Mammary epithelial cell (primary cell): ENCODE data around the gene TNRC18.

Experiments
- CTCF ChIP-seq, 2 donors: IDR thresholded peaks in 1 of 2; conservative IDR thresholded peaks in 1 of 2; 2 replicates each; pipeline ENCODE4 v1.5.1; 2011 to 2012; ENCODE audit warnings: inconsistent platforms in 2 of 2, low read length in 2 of 2, mild to moderate bottlenecking in 2 of 2, control low read depth in 1 of 2, low read depth in 1 of 2; ENCODE audit not compliant: insufficient read depth in 1 of 2; ENCODE audit errors: extremely low read depth in 1 of 2
- EZH2 ChIP-seq: IDR thresholded peaks from 2 replicates; pipeline ENCODE4 v1.6.1; 2012; ENCODE audit warnings: low read length, inconsistent platforms, borderline replicate concordance

- TF ChIP-seq CTCF (conservative IDR thresholded peaks at IDR 0.05 in 1 of 2, IDR thresholded peaks at IDR 0.05 in 1 of 2; ENCODE audit: extremely low read depth in 1 of 2, insufficient read depth in 1 of 2, low read depth in 1 of 2, low read length in 2 of 2) (no peak), EZH2 (no peak)
These were observed 79.8 kb downstream of the TNRC18 start for GRCh38 chr7:5343884-5344283.
